Middle frontal gyrus (tissue), 1 donor: ENCODE data around the gene PPP4C.
A peak's percentile ranks its signal among the peaks of the same experiment; 100 is the strongest.
"Not testable (repeated sequence)": the region's sequence is repeated elsewhere in the genome, so short reads cannot be mapped to it uniquely, and the experiment has no call there.

Experiments
- DNase-seq: peaks from one replicate; pipeline ENCODE4 v3.0.0-alpha.2; 2015; ENCODE audit warnings: low spot score; ENCODE audit errors: extremely low spot score

Gene PPP4C

GRCh38 chr16:30096105-30096861 is 20.5 kb downstream of the PPP4C start, which contains the start of gene YPEL3:
YPEL3 (minus strand) TSS chr16:30096213; CDS start chr16:30095482, 731 bp downstream.
- peak; percentile 85 for DNase-seq

GRCh38 chr16:30096862-30097563 is 21.2 kb downstream of the PPP4C start:
- no peak for DNase-seq

- no peak for DNase-seq
Measured at GRCh38 chr16:30104090-30104489, 28.3 kb downstream of the PPP4C start.

- no peak for DNase-seq
Measured at GRCh38 chr16:30104492-30104891, 28.7 kb downstream of the PPP4C start.

GRCh38 chr16:30108059-30108850 is 32.5 kb downstream of the PPP4C start:
- no peak for DNase-seq

GRCh38 chr16:30110661-30111060 is 34.9 kb downstream of the PPP4C start:
- no peak for DNase-seq

- no peak for DNase-seq
Measured at GRCh38 chr16:30112197-30113030, 36.6 kb downstream of the PPP4C start.

GRCh38 chr16:30113031-30113710 is 37.4 kb downstream of the PPP4C start, which contains the start of gene GDPD3:
GDPD3 (minus strand) TSS chr16:30113537; CDS start chr16:30113478, 59 bp downstream.
- no peak for DNase-seq

GRCh38 chr16:30113711-30114333 is 38.0 kb downstream of the PPP4C start:
- DNase-seq: no peak

- no peak for DNase-seq
Measured at GRCh38 chr16:30114411-30114810, 38.6 kb downstream of the PPP4C start.

GRCh38 chr16:30114833-30115232 is 39.0 kb downstream of the PPP4C start:
- DNase-seq: not testable (repeated sequence)

GRCh38 chr16:30115238-30115637 is 39.4 kb downstream of the PPP4C start:
- DNase-seq: no peak

- DNase-seq: no peak
Measured at GRCh38 chr16:30116291-30117207, 40.8 kb downstream of the PPP4C start.

- DNase-seq: no peak
Measured at GRCh38 chr16:30117768-30118167, 42.0 kb downstream of the PPP4C start.

GRCh38 chr16:30119428-30119827 is 43.6 kb downstream of the PPP4C start:
- DNase-seq: peak; percentile 50

GRCh38 chr16:30120340-30121105 is 44.7 kb downstream of the PPP4C start:
- DNase-seq: no peak

GRCh38 chr16:30121741-30122571 is 46.2 kb downstream of the PPP4C start:
- DNase-seq: no peak
